Measurements from ENCODE around the gene USP48. TPM values are rescaled to one million over a fixed set of nuclear protein-coding genes. Genes with fewer than 3 reads are reported as not detected.
A peak's percentile ranks its signal among the peaks of the same experiment; 100 is the strongest.
"Not testable (repeated sequence)": the region's sequence is repeated elsewhere in the genome, so short reads cannot be mapped to it uniquely, and the experiment has no call there.

USP48 gene
- total RNA-seq, 4 donors from 2014 or later, result 39.2 to 83.1 (median 51.5) TPM

DNA sequence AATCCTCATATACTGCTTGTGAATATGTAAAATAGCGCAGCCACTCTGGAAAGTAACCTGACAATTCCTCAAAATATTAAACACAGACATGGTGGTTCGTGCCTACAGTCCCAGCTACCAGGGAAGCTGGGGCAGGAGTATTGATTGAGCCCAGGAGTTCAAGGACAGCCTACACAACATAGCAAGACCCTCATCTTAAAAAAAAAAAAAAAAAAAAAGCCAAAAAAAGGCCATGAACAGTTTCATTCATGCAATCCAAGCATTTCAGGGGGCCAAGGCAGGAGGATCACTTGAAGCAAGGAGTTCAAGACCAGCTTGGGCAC is 4.6 kb downstream of the USP48 start:
- Histone ChIP-seq H3K27me3 (no peaks in the 10 kb centered on the region), H3K27ac (no peak overlapping the region), H3K4me1 (peaks cover 0 to 49% (median 5%) of the 10 kb centered on the region in 3 donors), H3K9me3 (no peaks in the 10 kb centered on the region), H3K36me3 (no peaks in the 10 kb centered on the region), H3K4me3 (no peak overlapping the region)
- no peak for ATAC-seq
- TF ChIP-seq, protein P1, sequence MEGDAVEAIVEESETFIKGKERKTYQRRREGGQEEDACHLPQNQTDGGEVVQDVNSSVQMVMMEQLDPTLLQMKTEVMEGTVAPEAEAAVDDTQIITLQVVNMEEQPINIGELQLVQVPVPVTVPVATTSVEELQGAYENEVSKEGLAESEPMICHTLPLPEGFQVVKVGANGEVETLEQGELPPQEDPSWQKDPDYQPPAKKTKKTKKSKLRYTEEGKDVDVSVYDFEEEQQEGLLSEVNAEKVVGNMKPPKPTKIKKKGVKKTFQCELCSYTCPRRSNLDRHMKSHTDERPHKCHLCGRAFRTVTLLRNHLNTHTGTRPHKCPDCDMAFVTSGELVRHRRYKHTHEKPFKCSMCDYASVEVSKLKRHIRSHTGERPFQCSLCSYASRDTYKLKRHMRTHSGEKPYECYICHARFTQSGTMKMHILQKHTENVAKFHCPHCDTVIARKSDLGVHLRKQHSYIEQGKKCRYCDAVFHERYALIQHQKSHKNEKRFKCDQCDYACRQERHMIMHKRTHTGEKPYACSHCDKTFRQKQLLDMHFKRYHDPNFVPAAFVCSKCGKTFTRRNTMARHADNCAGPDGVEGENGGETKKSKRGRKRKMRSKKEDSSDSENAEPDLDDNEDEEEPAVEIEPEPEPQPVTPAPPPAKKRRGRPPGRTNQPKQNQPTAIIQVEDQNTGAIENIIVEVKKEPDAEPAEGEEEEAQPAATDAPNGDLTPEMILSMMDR (IDR thresholded peaks at IDR 0.05), result no peak
- TF ChIP-seq EP300 (IDR thresholded peaks at IDR 0.05) (no peak), POLR2AphosphoS5 (IDR thresholded peaks at IDR 0.05) (no peak), POLR2A (IDR thresholded peaks at IDR 0.05) (no peak)
- 71 to 86% methylated on average over 2 of the region's 2 CpGs for WGBS, 2 donors (ENCODE audit: low coverage in 1 of 2)

DNA sequence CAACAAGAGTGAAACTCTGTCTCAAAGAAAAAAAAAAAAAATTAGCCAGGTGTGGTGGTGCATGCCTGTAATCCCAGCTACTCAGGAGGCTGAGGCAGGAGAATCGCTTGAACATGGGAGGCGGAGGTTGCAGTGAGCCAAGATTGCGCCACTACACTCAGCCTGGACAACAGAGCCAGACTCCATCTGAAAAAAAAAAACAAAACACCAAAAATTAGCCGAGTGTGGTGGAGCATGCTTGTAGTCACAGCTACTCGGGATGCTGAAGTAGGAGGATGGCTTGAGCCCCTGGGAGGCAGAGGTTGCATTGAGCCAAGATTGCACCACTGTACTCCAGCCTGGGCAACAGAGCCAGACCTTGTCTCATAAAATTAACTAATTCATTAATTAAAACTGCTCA is 6.0 kb downstream of the USP48 start:
- H3K27me3 ChIP-seq, H3K9me3 ChIP-seq, H3K4me3 ChIP-seq, ATAC-seq, H3K27ac ChIP-seq, H3K36me3 ChIP-seq: not testable (repeated sequence)
- 50 to 80% methylated on average over 2 to 5 of the region's 5 CpGs for WGBS, 2 donors (ENCODE audit: low coverage in 1 of 2)
- H3K4me1 ChIP-seq, result peaks cover 0 to 44% (median 5%) of the 10 kb centered on the region in 3 donors

DNA sequence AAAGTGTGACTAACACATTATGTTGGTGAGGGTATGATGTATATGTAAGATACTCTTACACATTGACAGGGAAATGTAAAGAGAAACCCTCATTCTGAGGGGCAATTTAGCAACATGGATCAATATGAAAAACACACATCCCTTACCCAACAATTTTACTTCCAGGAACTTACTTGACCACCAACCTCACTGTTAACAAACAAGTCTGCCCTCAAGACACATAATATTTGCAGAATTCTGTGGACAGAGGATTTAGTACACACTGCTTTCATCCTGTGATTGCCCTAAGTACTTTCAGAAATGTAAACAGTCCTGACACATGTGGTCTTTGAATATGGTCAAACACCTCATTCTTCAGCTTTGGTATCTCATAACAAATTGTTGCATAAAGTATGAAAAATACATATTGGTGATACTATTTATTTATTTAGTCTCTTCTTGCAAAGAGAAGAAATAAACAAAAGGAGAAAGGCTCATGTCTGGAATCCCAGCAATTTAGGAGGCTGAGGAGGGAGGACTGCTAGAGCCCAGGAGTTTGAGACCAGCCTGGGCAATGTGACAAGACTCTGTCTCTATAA is 6.9 kb downstream of the USP48 start:
- Histone ChIP-seq H3K4me3 (no peak overlapping the region), H3K4me1 (peaks cover 0 to 36% (median 1%) of the 10 kb centered on the region in 3 donors), H3K36me3 (no peaks in the 10 kb centered on the region), H3K27ac (peak overlapping the region in 1 of 4 donors; percentile 18), H3K9me3 (no peaks in the 10 kb centered on the region), H3K27me3 (no peaks in the 10 kb centered on the region)
- ATAC-seq, result no peak
- TF ChIP-seq EP300 (IDR thresholded peaks at IDR 0.05) (no peak), POLR2AphosphoS5 (IDR thresholded peaks at IDR 0.05) (no peak)
- TF ChIP-seq, protein P1 (IDR thresholded peaks at IDR 0.05), result no peak

DNA sequence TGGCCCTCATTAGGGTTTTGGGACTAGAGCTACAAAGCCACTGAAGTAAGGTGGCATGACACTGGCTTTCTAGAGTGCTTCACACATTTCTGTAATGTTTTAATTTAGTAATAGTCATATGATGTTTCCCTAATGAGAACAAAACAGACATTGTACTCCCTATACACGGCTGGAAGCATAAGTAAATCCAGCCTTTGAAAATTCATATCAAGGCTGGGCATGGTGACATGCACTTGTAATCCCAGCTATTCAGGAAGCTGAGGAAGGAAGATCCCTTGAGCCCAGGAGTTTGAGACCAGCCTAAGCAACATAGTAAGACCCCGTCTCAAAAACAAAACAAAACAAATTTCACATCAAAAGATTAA is 7.4 kb downstream of the USP48 start:
- TF ChIP-seq, protein P1 (IDR thresholded peaks at IDR 0.05), result no peak
- TF ChIP-seq POLR2A (IDR thresholded peaks at IDR 0.05), result no peak
- no peak for TF ChIP-seq POLR2AphosphoS5 (IDR thresholded peaks at IDR 0.05)
- TF ChIP-seq EP300 (IDR thresholded peaks at IDR 0.05), result no peak
- peaks cover 0 to 31% (median 0%) of the 10 kb centered on the region in 3 donors for H3K4me1 ChIP-seq
- peak overlapping the region in 2 of 4 donors; percentile 18 to 24 for H3K27ac ChIP-seq
- no peaks in the 10 kb centered on the region for H3K9me3 ChIP-seq
- H3K27me3 ChIP-seq, result no peaks in the 10 kb centered on the region
- no peak overlapping the region for H3K4me3 ChIP-seq
- ATAC-seq, result no peak
- no peaks in the 10 kb centered on the region for H3K36me3 ChIP-seq
- WGBS, 2 donors (ENCODE audit: low coverage in 1 of 2), result 29 to 38% methylated on average over 2 of the region's 2 CpGs

DNA sequence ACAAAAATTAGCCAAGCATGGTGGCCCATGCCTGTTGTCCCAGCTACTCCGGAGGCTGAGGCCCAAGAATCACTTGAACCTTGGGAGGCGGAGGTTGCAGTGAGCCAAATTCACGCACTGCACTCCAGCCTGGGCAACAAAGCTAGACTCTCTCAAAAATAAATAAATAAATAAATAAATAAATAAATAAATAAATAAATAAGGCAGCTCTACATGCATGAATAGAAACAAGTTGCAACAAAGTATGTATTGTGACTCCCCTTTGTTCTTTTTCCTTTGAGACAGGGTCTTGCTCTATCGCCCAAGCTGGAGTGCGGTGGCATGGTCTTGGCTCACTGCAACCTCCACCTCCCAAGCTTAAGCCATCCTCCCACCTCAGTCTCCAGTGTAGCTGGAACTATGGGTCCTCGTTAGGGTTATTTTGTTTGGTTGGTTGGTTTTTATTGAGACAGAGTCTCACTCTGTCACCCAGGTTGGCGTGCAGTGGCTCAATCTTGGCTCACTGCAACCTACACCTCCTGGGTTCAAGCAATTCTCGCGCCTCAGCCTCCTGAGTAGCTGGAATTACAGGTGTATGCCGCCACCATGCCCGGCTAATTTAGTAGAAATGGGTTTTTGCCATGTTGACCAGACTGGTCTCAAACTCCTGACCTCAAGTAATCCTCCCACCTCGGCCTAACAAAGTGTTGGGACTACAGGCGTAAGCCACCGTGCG is 8.0 kb downstream of the USP48 start:
- Histone ChIP-seq H3K4me1 (peaks cover 0 to 25% (median 0%) of the 10 kb centered on the region in 3 donors), H3K36me3 (no peaks in the 10 kb centered on the region), H3K27ac (peak overlapping the region in 2 of 4 donors; percentile 18 to 24)

More for the DNA sequence above, 8.0 kb downstream of the USP48 start:
- Histone ChIP-seq H3K9me3 (no peaks in the 10 kb centered on the region), H3K4me3 (no peak overlapping the region), H3K27me3 (no peaks in the 10 kb centered on the region)
- WGBS, 2 donors (ENCODE audit: low coverage in 1 of 2), result 89 to 91% methylated on average over 3 to 13 of the region's 15 CpGs
- no peak for ATAC-seq
- TF ChIP-seq, protein P1 (IDR thresholded peaks at IDR 0.05), result no peak
- TF ChIP-seq POLR2A (IDR thresholded peaks at IDR 0.05) (no peak), POLR2AphosphoS5 (IDR thresholded peaks at IDR 0.05) (no peak), EP300 (IDR thresholded peaks at IDR 0.05) (no peak)
